Measurements from ENCODE around the gene DUSP28. TPM values are rescaled to one million over a fixed set of nuclear protein-coding genes. Genes with fewer than 3 reads are reported as not detected.

Gene DUSP28
- total and polyA plus RNA-seq, 10 of the 15 experiments (the other 5 are each of a cell fraction or from before 2014, with no cell fraction given) = 2.5 to 12.5 (median 6.4) TPM

DNA sequence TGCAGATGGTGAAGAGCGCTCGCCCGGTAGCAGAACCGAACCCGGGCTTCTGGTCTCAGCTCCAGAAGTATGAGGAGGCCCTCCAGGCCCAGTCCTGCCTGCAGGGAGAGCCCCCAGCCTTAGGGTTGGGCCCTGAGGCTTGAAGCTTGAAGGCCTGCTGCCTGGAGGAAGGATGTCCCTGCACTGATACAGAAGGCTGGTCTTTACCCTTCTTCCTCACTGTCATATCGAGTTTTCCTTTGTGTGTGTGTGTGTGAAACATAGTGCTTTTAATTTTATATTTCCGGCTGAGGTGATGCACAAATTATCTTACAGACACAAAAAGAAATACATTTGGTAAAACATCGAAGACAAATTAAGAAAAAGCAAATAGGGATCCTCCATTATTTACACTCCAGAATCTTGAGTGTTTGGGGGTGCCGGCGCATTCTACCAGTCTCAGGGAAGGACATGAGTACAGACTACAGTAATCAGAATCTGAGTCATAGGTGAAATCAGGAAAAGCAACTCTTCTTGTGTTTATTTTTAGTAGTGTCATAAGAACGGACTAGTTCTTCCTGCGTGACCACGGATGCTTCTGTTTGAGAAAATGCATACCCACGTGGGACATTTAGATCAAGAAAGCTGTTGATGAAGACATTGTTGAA, 1.3 kb downstream of the DUSP28 start (continued):
- TF ChIP-seq ASH2L (IDR thresholded peaks at IDR 0.05; ENCODE audit: borderline replicate concordance, low read depth) (no peak), SMAD1 (IDR thresholded peaks at IDR 0.05; ENCODE audit: low read depth, partially characterized antibody) (peak; percentile 82), NFXL1 (IDR thresholded peaks at IDR 0.05; ENCODE audit: borderline replicate concordance) (no peak), CHD4 (IDR thresholded peaks at IDR 0.05) (no peak), YY1 (IDR thresholded peaks at IDR 0.05; ENCODE audit: low read depth, low read length) (no peak), JUND (IDR thresholded peaks at IDR 0.05; ENCODE audit: low read depth, low read length) (no peak), RCOR1 (conservative IDR thresholded peaks at IDR 0.05; ENCODE audit: low read depth, low read length) (no peak), ETV6 (conservative IDR thresholded peaks at IDR 0.05 in 1 of 2, IDR thresholded peaks at IDR 0.05 in 1 of 2; ENCODE audit: borderline replicate concordance in 1 of 2, low read depth in 1 of 2) (no peak), RBBP5 (conservative IDR thresholded peaks at IDR 0.05) (no peak), KLF5 (IDR thresholded peaks at IDR 0.05; ENCODE audit: partially characterized antibody) (no peak), FOXM1 (IDR thresholded peaks at IDR 0.05; ENCODE audit: low read depth, low read length) (no peak), HDAC6 (IDR thresholded peaks at IDR 0.05; ENCODE audit: unreplicated experiment) (no peak), CBX5 (IDR thresholded peaks at IDR 0.05; ENCODE audit: low read depth) (no peak), RFX5 (IDR thresholded peaks at IDR 0.05; ENCODE audit: low read depth, low read length) (no peak), RUNX3 (IDR thresholded peaks at IDR 0.05; ENCODE audit: low read length) (no peak), KDM1A (IDR thresholded peaks at IDR 0.05; ENCODE audit: borderline replicate concordance) (no peak), BACH1 (IDR thresholded peaks at IDR 0.05; ENCODE audit: borderline replicate concordance) (no peak; the same call in 1 of the 2 replicates), CEBPB (IDR thresholded peaks at IDR 0.05; ENCODE audit: borderline replicate concordance in 1 of 2, low read depth in 2 of 2, low read length in 2 of 2) (no peak), DPF2 (IDR thresholded peaks at IDR 0.05) (no peak), ZZZ3 (IDR thresholded peaks at IDR 0.05; ENCODE audit: control insufficient read depth, insufficient read length, low read depth) (no peak)
- TF ChIP-seq, protein P1, sequence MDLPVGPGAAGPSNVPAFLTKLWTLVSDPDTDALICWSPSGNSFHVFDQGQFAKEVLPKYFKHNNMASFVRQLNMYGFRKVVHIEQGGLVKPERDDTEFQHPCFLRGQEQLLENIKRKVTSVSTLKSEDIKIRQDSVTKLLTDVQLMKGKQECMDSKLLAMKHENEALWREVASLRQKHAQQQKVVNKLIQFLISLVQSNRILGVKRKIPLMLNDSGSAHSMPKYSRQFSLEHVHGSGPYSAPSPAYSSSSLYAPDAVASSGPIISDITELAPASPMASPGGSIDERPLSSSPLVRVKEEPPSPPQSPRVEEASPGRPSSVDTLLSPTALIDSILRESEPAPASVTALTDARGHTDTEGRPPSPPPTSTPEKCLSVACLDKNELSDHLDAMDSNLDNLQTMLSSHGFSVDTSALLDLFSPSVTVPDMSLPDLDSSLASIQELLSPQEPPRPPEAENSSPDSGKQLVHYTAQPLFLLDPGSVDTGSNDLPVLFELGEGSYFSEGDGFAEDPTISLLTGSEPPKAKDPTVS (IDR thresholded peaks at IDR 0.05; ENCODE audit: low read depth, low read length) = no peak
- TF ChIP-seq, protein P2, sequence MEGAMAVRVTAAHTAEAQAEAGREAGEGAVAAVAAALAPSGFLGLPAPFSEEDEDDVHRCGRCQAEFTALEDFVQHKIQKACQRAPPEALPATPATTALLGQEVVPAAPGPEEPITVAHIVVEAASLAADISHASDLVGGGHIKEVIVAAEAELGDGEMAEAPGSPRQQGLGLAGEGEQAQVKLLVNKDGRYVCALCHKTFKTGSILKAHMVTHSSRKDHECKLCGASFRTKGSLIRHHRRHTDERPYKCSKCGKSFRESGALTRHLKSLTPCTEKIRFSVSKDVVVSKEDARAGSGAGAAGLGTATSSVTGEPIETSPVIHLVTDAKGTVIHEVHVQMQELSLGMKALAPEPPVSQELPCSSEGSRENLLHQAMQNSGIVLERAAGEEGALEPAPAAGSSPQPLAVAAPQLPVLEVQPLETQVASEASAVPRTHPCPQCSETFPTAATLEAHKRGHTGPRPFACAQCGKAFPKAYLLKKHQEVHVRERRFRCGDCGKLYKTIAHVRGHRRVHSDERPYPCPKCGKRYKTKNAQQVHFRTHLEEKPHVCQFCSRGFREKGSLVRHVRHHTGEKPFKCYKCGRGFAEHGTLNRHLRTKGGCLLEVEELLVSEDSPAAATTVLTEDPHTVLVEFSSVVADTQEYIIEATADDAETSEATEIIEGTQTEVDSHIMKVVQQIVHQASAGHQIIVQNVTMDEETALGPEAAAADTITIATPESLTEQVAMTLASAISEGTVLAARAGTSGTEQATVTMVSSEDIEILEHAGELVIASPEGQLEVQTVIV (IDR thresholded peaks at IDR 0.05; ENCODE audit: borderline replicate concordance, partially characterized antibody) = no peak
- TF ChIP-seq, protein P3, sequence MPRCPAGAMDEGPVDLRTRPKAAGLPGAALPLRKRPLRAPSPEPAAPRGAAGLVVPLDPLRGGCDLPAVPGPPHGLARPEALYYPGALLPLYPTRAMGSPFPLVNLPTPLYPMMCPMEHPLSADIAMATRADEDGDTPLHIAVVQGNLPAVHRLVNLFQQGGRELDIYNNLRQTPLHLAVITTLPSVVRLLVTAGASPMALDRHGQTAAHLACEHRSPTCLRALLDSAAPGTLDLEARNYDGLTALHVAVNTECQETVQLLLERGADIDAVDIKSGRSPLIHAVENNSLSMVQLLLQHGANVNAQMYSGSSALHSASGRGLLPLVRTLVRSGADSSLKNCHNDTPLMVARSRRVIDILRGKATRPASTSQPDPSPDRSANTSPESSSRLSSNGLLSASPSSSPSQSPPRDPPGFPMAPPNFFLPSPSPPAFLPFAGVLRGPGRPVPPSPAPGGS (IDR thresholded peaks at IDR 0.05; ENCODE audit: borderline replicate concordance, insufficient read depth, low read depth, low read length, poor library complexity, severe bottlenecking) = no peak
- TF ChIP-seq, protein P4, sequence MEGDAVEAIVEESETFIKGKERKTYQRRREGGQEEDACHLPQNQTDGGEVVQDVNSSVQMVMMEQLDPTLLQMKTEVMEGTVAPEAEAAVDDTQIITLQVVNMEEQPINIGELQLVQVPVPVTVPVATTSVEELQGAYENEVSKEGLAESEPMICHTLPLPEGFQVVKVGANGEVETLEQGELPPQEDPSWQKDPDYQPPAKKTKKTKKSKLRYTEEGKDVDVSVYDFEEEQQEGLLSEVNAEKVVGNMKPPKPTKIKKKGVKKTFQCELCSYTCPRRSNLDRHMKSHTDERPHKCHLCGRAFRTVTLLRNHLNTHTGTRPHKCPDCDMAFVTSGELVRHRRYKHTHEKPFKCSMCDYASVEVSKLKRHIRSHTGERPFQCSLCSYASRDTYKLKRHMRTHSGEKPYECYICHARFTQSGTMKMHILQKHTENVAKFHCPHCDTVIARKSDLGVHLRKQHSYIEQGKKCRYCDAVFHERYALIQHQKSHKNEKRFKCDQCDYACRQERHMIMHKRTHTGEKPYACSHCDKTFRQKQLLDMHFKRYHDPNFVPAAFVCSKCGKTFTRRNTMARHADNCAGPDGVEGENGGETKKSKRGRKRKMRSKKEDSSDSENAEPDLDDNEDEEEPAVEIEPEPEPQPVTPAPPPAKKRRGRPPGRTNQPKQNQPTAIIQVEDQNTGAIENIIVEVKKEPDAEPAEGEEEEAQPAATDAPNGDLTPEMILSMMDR (IDR thresholded peaks at IDR 0.05 in 2 of 3, conservative IDR thresholded peaks at IDR 0.05 in 1 of 3; ENCODE audit: control insufficient read depth in 2 of 3, extremely low read depth in 1 of 3, insufficient read depth in 1 of 3, low read depth in 3 of 3, low read length in 3 of 3) = 0 out of 6 replicates have a peak, but pooled peaks of 1 of the 3 experiments have one; percentile 2
